HG03066 (cell line): Measurements from ENCODE around the gene VPS9D1.
"Not testable (repeated sequence)": the region's sequence is repeated elsewhere in the genome, so short reads cannot be mapped to it uniquely, and the experiment has no call there.

Experiments used
- ATAC-seq: cut with Tn5 transposase; IDR thresholded peaks from one replicate; pipeline ENCODE4 v1.9.1; 2021; ENCODE audit warnings: low read depth; ENCODE audit not compliant: unreplicated experiment

VPS9D1 gene

GRCh38 chr16:89711601-89712273 lies 9.0 kb downstream of the VPS9D1 start:
- no peak for ATAC-seq

- no peak for ATAC-seq
These were observed 9.8 kb downstream of the VPS9D1 start for GRCh38 chr16:89710709-89711564.

- ATAC-seq: no peak
These were observed 10.8 kb downstream of the VPS9D1 start for GRCh38 chr16:89709716-89710432.

GRCh38 chr16:89709166-89709565 lies 11.5 kb downstream of the VPS9D1 start:
- ATAC-seq: no peak

- no peak for ATAC-seq
These were observed 12.2 kb downstream of the VPS9D1 start for GRCh38 chr16:89708481-89708931.

- ATAC-seq: no peak
These were observed 13.0 kb downstream of the VPS9D1 start for GRCh38 chr16:89707695-89708094.

- no peak for ATAC-seq
These were observed 14.0 kb downstream of the VPS9D1 start for GRCh38 chr16:89706518-89707260.

- ATAC-seq: no peak
These were observed 15.7 kb downstream of the VPS9D1 start for GRCh38 chr16:89705006-89705405.

GRCh38 chr16:89704281-89704680 lies 16.4 kb downstream of the VPS9D1 start:
- ATAC-seq: no peak

GRCh38 chr16:89701425-89702406 lies 19.0 kb downstream of the VPS9D1 start, which contains the start of gene SPATA2L:
SPATA2L (minus strand) TSS chr16:89701705; CDS start chr16:89701232, 473 bp downstream.
- ATAC-seq: peak; percentile 57

- ATAC-seq: no peak
These were observed 19.9 kb downstream of the VPS9D1 start for GRCh38 chr16:89700649-89701424.

- peak; percentile 42 for ATAC-seq
These were observed 20.5 kb downstream of the VPS9D1 start for GRCh38 chr16:89700100-89700648.

GRCh38 chr16:89699629-89700099 lies 21.0 kb downstream of the VPS9D1 start:
- not testable (repeated sequence) for ATAC-seq

- not testable (repeated sequence) for ATAC-seq
These were observed 22.0 kb downstream of the VPS9D1 start for GRCh38 chr16:89698717-89699116.

- ATAC-seq: no peak
These were observed 22.9 kb downstream of the VPS9D1 start for GRCh38 chr16:89697616-89698331.

- no peak for ATAC-seq
These were observed 23.5 kb downstream of the VPS9D1 start for GRCh38 chr16:89697161-89697615.

GRCh38 chr16:89696670-89697128 lies 24.0 kb downstream of the VPS9D1 start:
- ATAC-seq: no peak
